ENCODE data around the gene PSORS1C2. TPM values are rescaled to one million over a fixed set of nuclear protein-coding genes. Genes with fewer than 3 reads are reported as not detected.

The PSORS1C2 gene
- total RNA-seq, 1 donor from 2014 or later: not detected

DNA sequence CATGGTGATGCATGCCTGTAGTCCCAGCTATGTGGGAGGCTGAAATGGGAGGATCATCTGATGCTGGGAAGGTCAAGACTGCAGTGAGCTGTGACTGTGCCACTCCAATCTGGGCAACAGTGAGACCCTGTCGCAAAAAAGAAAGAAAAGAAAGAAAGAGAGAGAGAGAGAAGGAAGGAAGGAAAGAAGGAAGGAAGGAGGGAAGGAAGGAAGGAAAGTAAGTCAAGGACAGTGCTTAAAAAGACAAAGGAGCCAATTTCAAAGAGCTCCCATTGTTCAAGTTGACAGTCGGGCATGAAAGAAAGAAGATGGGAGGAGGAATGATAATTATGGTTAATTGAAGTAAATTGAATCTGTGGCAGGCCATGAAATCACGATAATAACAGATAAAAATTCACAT, 42.7 kb downstream of the PSORS1C2 start:
- no peaks in the 10 kb centered on the region for H3K9me3 ChIP-seq
- peaks cover 12% of the 10 kb centered on the region for H3K4me1 ChIP-seq
- H3K36me3 ChIP-seq: no peaks in the 10 kb centered on the region
- H3K27me3 ChIP-seq: no peaks in the 10 kb centered on the region
- no peak overlapping the region for H3K27ac ChIP-seq
- intact Hi-C loops (cut with DNase I): no loop called here
- no peak overlapping the region for H3K4me3 ChIP-seq
- TF ChIP-seq POLR2AphosphoS5 (IDR thresholded peaks at IDR 0.05; ENCODE audit: insufficient read depth in 1 of 2, low read depth in 1 of 2) (no peak), POLR2A (IDR thresholded peaks at IDR 0.05) (no peak), CTCF (IDR thresholded peaks at IDR 0.05) (no peak)
- DNase-seq (ENCODE audit: extremely low spot score in 2 of 2): no peak

GRCh38 chr6:31094389-31094881, 44.4 kb downstream of the PSORS1C2 start:
- H3K27ac ChIP-seq: no peak overlapping the region
- intact Hi-C loops (cut with DNase I): no loop called here
- H3K9me3 ChIP-seq: no peaks in the 10 kb centered on the region
- no peak for DNase-seq (ENCODE audit: extremely low spot score in 2 of 2)
- no peaks in the 10 kb centered on the region for H3K36me3 ChIP-seq
- peaks cover 12% of the 10 kb centered on the region for H3K4me1 ChIP-seq
- TF ChIP-seq POLR2A (IDR thresholded peaks at IDR 0.05): no peak
- peak in 1 of 2 donors; percentile 38 for TF ChIP-seq POLR2AphosphoS5 (IDR thresholded peaks at IDR 0.05; ENCODE audit: insufficient read depth in 1 of 2, low read depth in 1 of 2)
- H3K27me3 ChIP-seq: no peaks in the 10 kb centered on the region
- H3K4me3 ChIP-seq: no peak overlapping the region

GRCh38 chr6:31092769-31093505, 45.9 kb downstream of the PSORS1C2 start:
- intact Hi-C loops (cut with DNase I): no loop called here
- H3K9me3 ChIP-seq: no peaks in the 10 kb centered on the region
- no peak overlapping the region for H3K4me3 ChIP-seq
- H3K27ac ChIP-seq: no peak overlapping the region
- no peaks in the 10 kb centered on the region for H3K36me3 ChIP-seq
- TF ChIP-seq POLR2AphosphoS5 (IDR thresholded peaks at IDR 0.05; ENCODE audit: insufficient read depth in 1 of 2, low read depth in 1 of 2): no peak
- TF ChIP-seq POLR2A (IDR thresholded peaks at IDR 0.05): no peak
- no peak for TF ChIP-seq CTCF (IDR thresholded peaks at IDR 0.05)
- peaks cover 12% of the 10 kb centered on the region for H3K4me1 ChIP-seq
- DNase-seq (ENCODE audit: extremely low spot score in 2 of 2): no peak
- H3K27me3 ChIP-seq: no peaks in the 10 kb centered on the region

DNA sequence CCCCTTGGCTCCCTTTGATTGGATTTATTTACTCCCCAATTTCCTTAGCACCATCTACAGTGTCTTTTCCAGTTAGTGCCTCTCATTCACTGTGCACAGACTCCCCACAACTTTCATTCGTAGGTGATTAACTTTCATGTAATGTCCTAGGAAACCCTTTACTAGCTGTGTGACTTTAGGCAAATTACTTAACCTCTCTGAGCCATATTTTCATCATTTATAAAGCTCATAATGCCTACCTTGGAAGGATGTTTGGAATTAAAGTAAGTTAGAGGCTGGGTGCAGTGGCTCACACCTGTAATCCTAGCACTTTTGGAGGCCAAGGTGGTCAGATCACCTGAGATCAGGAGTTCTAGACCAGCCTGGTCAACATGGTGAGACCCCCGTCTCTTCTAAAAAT, 46.6 kb downstream of the PSORS1C2 start:
- H3K4me3 ChIP-seq: no peak overlapping the region
- H3K27me3 ChIP-seq: no peaks in the 10 kb centered on the region
- H3K27ac ChIP-seq: no peak overlapping the region
- peaks cover 13% of the 10 kb centered on the region for H3K4me1 ChIP-seq
- H3K9me3 ChIP-seq: no peaks in the 10 kb centered on the region
- intact Hi-C loops (cut with DNase I): no loop called here
- no peaks in the 10 kb centered on the region for H3K36me3 ChIP-seq
- no peak for DNase-seq (ENCODE audit: extremely low spot score in 2 of 2)
- no peak for TF ChIP-seq POLR2A (IDR thresholded peaks at IDR 0.05)
- no peak for TF ChIP-seq POLR2AphosphoS5 (IDR thresholded peaks at IDR 0.05; ENCODE audit: insufficient read depth in 1 of 2, low read depth in 1 of 2)
- no peak for TF ChIP-seq CTCF (IDR thresholded peaks at IDR 0.05)

DNA sequence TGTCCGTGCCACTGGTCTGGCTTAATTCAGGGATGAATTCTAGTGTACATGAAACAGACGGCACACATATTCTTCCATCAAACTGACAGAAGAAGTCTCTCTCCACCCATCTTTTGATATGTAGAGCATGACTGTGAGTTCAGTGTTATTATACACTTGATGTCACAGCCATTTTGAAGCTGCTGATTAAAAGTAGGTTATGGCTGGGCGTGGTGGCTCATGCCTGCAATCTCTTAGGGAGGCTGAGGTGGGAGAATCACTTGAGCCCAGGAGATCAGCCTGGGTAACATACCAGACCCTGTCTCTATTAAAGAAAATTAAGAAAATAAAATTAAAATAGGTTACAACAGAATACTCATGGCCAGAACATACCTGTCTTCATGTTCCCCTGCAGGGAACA, 47.2 kb downstream of the PSORS1C2 start:
- Histone ChIP-seq H3K27me3 (no peaks in the 10 kb centered on the region), H3K4me1 (peaks cover 19% of the 10 kb centered on the region), H3K9me3 (no peaks in the 10 kb centered on the region), H3K27ac (no peak overlapping the region), H3K36me3 (no peaks in the 10 kb centered on the region), H3K4me3 (no peak overlapping the region)
- TF ChIP-seq POLR2AphosphoS5 (IDR thresholded peaks at IDR 0.05; ENCODE audit: insufficient read depth in 1 of 2, low read depth in 1 of 2) (no peak), POLR2A (IDR thresholded peaks at IDR 0.05) (no peak), CTCF (IDR thresholded peaks at IDR 0.05) (no peak)
- intact Hi-C loops (cut with DNase I): no loop called here
- no peak for DNase-seq (ENCODE audit: extremely low spot score in 2 of 2)

Data from vagina (tissue), 2 donors.